PFSK-1 (cell line): ENCODE measurements around the gene TAOK3.
A peak's percentile ranks its signal among the peaks of the same experiment; 100 is the strongest.

Experiments used
- FOXP2 ChIP-seq: optimal IDR thresholded peaks from 2 replicates; pipeline ENCODE3; 2011; ENCODE audit warnings: borderline replicate concordance, control low read depth, inconsistent platforms; ENCODE audit not compliant: insufficient read depth; ENCODE audit errors: extremely low read length, extremely low read depth
- POLR2AphosphoS5 ChIP-seq: IDR thresholded peaks from 2 replicates; pipeline ENCODE4 v1.6.1; 2012; ENCODE audit warnings: low read depth, mild to moderate bottlenecking, control low read depth, low read length, moderate library complexity
- SIN3A ChIP-seq: IDR thresholded peaks from 2 replicates; pipeline ENCODE4 v1.6.1; 2012; ENCODE audit warnings: mild to moderate bottlenecking, low read length, moderate library complexity, borderline replicate concordance; ENCODE audit not compliant: insufficient read depth
- TAF1 ChIP-seq: IDR thresholded peaks from 2 replicates; pipeline ENCODE4 v1.6.1; 2012; ENCODE audit warnings: low read length, control low read depth, borderline replicate concordance; ENCODE audit not compliant: insufficient read depth
- TF ChIP-seq, protein P1 (sequence below), 2 experiments: IDR thresholded peaks; 2 replicates each; pipeline versions ENCODE4 v1.6.1 to v1.8.0; 2011 to 2012; ENCODE audit warnings: low read depth in 2 of 2, low read length in 2 of 2, control low read depth in 1 of 2, inconsistent platforms in 1 of 2, mild to moderate bottlenecking in 1 of 2, moderate library complexity in 1 of 2; ENCODE audit not compliant: insufficient read depth in 1 of 2

The TAOK3 gene

DNA sequence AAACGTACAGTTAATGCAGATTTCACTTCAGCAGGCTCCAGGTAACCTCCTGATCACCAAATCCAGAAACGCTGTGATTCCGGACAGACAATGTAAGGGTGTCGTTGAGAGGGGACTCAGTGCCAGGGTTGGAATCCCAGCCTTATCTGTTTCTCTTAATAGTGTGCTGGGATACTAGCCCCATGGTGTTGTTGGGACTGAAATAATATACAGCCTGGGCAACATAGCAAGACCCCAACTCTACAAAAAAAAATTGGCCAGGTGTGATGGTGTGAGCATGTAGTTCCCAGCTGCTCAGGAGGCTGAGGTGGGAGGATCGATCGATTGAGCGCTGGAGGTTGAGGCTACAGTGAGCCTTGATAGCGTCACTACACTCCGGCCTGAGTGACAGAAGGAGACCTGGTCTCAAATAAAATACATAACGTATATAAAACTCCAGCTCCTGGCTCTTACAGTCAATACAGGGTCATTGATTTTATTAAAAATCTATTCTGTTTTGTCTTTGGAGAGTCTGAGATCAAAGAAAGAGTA lies 235.5 kb downstream of the TAOK3 start:
- TF ChIP-seq FOXP2 (no peak), POLR2AphosphoS5 (no peak), TAF1 (no peak), SIN3A (no peak)
- TF ChIP-seq, protein P1, sequence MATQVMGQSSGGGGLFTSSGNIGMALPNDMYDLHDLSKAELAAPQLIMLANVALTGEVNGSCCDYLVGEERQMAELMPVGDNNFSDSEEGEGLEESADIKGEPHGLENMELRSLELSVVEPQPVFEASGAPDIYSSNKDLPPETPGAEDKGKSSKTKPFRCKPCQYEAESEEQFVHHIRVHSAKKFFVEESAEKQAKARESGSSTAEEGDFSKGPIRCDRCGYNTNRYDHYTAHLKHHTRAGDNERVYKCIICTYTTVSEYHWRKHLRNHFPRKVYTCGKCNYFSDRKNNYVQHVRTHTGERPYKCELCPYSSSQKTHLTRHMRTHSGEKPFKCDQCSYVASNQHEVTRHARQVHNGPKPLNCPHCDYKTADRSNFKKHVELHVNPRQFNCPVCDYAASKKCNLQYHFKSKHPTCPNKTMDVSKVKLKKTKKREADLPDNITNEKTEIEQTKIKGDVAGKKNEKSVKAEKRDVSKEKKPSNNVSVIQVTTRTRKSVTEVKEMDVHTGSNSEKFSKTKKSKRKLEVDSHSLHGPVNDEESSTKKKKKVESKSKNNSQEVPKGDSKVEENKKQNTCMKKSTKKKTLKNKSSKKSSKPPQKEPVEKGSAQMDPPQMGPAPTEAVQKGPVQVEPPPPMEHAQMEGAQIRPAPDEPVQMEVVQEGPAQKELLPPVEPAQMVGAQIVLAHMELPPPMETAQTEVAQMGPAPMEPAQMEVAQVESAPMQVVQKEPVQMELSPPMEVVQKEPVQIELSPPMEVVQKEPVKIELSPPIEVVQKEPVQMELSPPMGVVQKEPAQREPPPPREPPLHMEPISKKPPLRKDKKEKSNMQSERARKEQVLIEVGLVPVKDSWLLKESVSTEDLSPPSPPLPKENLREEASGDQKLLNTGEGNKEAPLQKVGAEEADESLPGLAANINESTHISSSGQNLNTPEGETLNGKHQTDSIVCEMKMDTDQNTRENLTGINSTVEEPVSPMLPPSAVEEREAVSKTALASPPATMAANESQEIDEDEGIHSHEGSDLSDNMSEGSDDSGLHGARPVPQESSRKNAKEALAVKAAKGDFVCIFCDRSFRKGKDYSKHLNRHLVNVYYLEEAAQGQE (IDR thresholded peaks at IDR 0.05; ENCODE audit: insufficient read depth in 1 of 2, low read depth in 2 of 2, low read length in 2 of 2) = no peak

DNA sequence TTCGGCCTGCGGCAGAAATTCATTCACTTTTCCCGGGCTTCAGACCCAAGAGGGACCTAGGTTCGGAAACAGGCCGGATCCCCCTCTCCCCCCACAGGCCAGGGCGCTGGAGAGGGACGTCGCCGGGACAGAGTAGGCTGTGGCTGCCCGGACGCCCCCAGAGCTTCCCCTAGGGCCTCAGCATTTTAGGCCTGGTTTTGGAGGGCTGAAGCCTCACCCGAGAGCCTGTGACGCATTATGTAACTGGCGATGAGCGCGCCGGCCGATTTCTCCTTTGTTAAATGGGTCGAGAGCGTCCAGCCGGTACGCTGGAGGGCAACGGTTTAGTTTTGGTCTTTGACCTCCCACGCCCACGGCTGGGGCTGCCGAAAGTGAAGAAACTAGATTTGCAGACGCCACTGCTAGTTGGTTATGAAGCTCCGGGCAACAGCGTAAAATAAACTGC lies 236.1 kb downstream of the TAOK3 start:
- TF ChIP-seq TAF1 (no peak), SIN3A (peak; percentile 33; the same call in 1 of the 2 replicates)
- TF ChIP-seq, protein P1 (IDR thresholded peaks at IDR 0.05; ENCODE audit: insufficient read depth in 1 of 2, low read depth in 2 of 2, low read length in 2 of 2) = no peak

DNA sequence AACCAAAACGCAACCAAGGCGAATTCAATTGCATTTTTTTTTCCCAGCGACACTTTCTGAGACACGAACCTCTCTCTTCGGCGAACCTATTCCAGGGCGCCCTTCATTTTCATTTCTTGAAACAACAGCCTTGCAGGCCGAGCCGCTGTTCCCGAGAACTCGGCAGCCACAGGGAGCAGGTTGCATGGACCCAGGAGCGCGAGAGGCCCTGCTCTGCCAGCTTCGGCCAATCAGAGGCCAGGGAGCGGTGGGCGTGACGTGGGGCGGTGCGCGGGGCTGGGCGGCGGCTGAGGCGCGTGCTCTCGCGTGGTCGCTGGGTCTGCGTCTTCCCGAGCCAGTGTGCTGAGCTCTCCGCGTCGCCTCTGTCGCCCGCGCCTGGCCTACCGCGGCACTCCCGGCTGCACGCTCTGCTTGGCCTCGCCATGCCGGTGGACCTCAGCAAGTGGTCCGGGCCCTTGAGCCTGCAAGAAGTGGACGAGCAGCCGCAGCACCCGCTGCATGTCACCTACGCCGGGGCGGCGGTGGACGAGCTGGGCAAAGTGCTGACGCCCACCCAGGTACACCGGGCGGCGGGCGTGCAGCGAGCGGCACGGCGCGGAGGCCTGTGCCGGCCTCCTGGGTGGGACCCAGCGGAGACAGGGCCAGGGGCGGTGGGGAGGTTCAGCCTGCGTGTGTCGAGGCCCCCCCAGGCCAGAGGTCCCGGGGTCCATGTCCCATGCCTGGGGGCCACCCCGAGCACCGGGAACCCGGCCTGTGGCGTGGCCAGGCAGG lies 236.7 kb downstream of the TAOK3 start, which contains the start of gene PEBP1:
Gene PEBP1, plus strand, starts transcription at position 337 of the 771 bp plus-strand sequence. Its CDS starts 86 bp downstream, at position 423.
- TF ChIP-seq POLR2AphosphoS5 (peak; percentile 90), SIN3A (peak; percentile 78; the same call in 1 of the 2 replicates), TAF1 (peak; percentile 81; the same call in 1 of the 2 replicates), FOXP2 (peak; percentile 90)
- TF ChIP-seq, protein P1 (IDR thresholded peaks at IDR 0.05; ENCODE audit: insufficient read depth in 1 of 2, low read depth in 2 of 2, low read length in 2 of 2) = 0 out of 4 replicates have a peak, but pooled peaks have one; percentile 31 to 38

DNA sequence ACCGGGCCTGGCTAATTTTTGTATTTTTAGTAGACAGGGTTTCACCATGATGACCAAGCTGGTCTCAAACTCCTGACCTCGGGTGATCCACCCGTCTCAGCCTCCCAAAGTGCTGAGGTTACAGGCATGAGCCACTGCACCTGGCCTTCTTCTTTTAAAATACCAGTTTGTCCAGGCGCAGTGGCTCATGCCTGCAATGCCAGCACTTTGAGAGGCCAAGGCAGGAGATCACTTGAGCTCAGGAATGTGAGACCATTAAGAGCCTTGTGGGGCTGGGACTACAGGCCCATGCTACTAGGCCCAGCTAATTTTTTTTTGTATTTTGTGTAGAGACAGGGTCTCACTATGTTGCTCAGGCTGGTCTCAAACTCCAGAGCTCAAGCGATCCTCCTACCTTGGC lies 244.8 kb downstream of the TAOK3 start:
- TF ChIP-seq FOXP2 (no peak), POLR2AphosphoS5 (no peak), SIN3A (no peak), TAF1 (no peak)
- TF ChIP-seq, protein P1 (IDR thresholded peaks at IDR 0.05; ENCODE audit: insufficient read depth in 1 of 2, low read depth in 2 of 2, low read length in 2 of 2) = no peak
